Activated naive CD4-positive, alpha-beta T cell treated with anti-CD3 and anti-CD28 coated beads, Interleukin-2, amount 50 U/mL, for 16 hours (primary cell): ENCODE measurements around the gene ULK1.

Source experiments
- DNase-seq: peaks from one replicate; pipeline ENCODE4 v3.0.0-alpha.2; 2020

Gene ULK1

GRCh38 chr12:131909081-131909751 is 14.8 kb downstream of the ULK1 start:
- DNase-seq: no peak

GRCh38 chr12:131909752-131910219 is 15.4 kb downstream of the ULK1 start:
- no peak for DNase-seq

- DNase-seq: no peak
These were observed 16.0 kb downstream of the ULK1 start for GRCh38 chr12:131910302-131911027.

- no peak for DNase-seq
These were observed 16.7 kb downstream of the ULK1 start for GRCh38 chr12:131911028-131911650.

- DNase-seq: no peak
These were observed 17.5 kb downstream of the ULK1 start for GRCh38 chr12:131911851-131912477.

GRCh38 chr12:131912518-131913274 is 18.3 kb downstream of the ULK1 start:
- DNase-seq: no peak

GRCh38 chr12:131913666-131914065 is 19.2 kb downstream of the ULK1 start:
- no peak for DNase-seq

- DNase-seq: no peak
These were observed 19.8 kb downstream of the ULK1 start for GRCh38 chr12:131914179-131914702.

- no peak for DNase-seq
These were observed 20.7 kb downstream of the ULK1 start for GRCh38 chr12:131915000-131915689.

- DNase-seq: no peak
These were observed 21.4 kb downstream of the ULK1 start for GRCh38 chr12:131915823-131916222.

- DNase-seq: no peak
These were observed 22.1 kb downstream of the ULK1 start for GRCh38 chr12:131916306-131917138.

- peak; percentile 34 for DNase-seq
These were observed 22.8 kb downstream of the ULK1 start for GRCh38 chr12:131917139-131917710.

- no peak for DNase-seq
These were observed 23.4 kb downstream of the ULK1 start for GRCh38 chr12:131917711-131918306.

GRCh38 chr12:131918311-131919050 is 24.1 kb downstream of the ULK1 start:
- no peak for DNase-seq

GRCh38 chr12:131919051-131919347 is 24.6 kb downstream of the ULK1 start:
- no peak for DNase-seq

- DNase-seq: no peak
These were observed 25.1 kb downstream of the ULK1 start for GRCh38 chr12:131919366-131920156.

- no peak for DNase-seq
These were observed 25.7 kb downstream of the ULK1 start for GRCh38 chr12:131920157-131920508.

- no peak for DNase-seq
These were observed 26.7 kb downstream of the ULK1 start for GRCh38 chr12:131920902-131921840.
